Measurements from ENCODE around the gene HMGCR.

DNA sequence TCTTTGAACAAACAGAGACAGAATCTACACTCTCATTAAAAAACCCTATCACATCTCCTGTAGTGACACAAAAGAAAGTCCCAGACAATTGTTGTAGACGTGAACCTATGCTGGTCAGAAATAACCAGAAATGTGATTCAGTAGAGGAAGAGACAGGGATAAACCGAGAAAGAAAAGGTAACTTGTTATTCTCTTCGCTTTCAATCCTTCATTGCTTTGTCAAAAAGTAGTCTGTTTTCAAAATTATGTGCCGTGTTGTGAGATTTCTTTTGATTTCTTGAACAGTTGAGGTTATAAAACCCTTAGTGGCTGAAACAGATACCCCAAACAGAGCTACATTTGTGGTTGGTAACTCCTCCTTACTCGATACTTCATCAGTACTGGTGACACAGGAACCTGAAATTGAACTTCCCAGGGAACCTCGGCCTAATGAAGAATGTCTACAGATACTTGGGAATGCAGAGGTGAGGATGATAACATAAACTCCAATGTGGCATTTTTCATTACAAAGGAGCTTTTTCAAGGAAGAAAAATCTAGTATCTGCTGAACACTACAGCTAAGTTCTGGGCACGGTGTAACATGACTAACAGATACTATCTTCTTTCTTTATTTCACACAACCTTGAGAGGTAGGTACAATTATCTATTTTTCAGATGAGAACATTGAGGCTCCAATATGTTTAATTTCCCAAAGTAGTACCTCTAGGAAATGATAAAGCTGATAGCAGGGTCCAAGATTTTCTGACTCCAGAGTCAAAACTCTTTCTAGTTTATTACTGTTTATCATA lies 14.3 kb downstream of the HMGCR start:
- TF ChIP-seq POLR2AphosphoS5 (IDR thresholded peaks at IDR 0.05; ENCODE audit: low read depth, low read length) (no peak), TAF1 (IDR thresholded peaks at IDR 0.05; ENCODE audit: low read depth, low read length) (no peak), POLR2A (IDR thresholded peaks at IDR 0.05; ENCODE audit: low read depth, low read length) (no peak), POU2F2 (IDR thresholded peaks at IDR 0.05; ENCODE audit: low read depth, low read length) (no peak), PAX5 (IDR thresholded peaks at IDR 0.05; ENCODE audit: insufficient read depth, low read length, severe bottlenecking) (no peak)

All from GM12891 (cell line).